ENCODE data around the gene AQP12A.
"Not testable (repeated sequence)": the region's sequence is repeated elsewhere in the genome, so short reads cannot be mapped to it uniquely, and the experiment has no call there.

AQP12A gene

GRCh38 chr2:240691631-240692420, at the start of gene AQP12A:
Gene AQP12A, plus strand, starts transcription at chr2:240691866. Its CDS starts 48 bp downstream, at chr2:240691914.
- not testable (repeated sequence) for H3K9me3 ChIP-seq (ENCODE audit: insufficient read depth, low read length); H3K4me2 ChIP-seq (ENCODE audit: low read depth, low read length, poor library complexity, severe bottlenecking); H3K36me3 ChIP-seq (ENCODE audit: low read length); H3K27me3 ChIP-seq (ENCODE audit: low read length); H3K79me2 ChIP-seq (ENCODE audit: insufficient read depth, low read length); H3K9me2 ChIP-seq (replicated peaks; ENCODE audit: insufficient read depth, low read length); H3K9ac ChIP-seq (ENCODE audit: low read length); H3F3A ChIP-seq (ENCODE audit: insufficient read depth); H2AFZ ChIP-seq (ENCODE audit: low read depth, low read length, severe bottlenecking); H4K20me1 ChIP-seq (ENCODE audit: low read depth, low read length); H3K27ac ChIP-seq (ENCODE audit: low read depth, low read length); H3K4me3 ChIP-seq (ENCODE audit: insufficient read depth, low read length, poor library complexity, severe bottlenecking)

- H3K9ac ChIP-seq (ENCODE audit: low read length): no peak overlapping the region
- no peaks in the 10 kb centered on the region for H4K20me1 ChIP-seq (ENCODE audit: low read depth, low read length)
- no peak overlapping the region for H2AFZ ChIP-seq (ENCODE audit: low read depth, low read length, severe bottlenecking)
- no peaks in the 10 kb centered on the region for H3K79me2 ChIP-seq (ENCODE audit: insufficient read depth, low read length)
- H3F3A ChIP-seq (ENCODE audit: insufficient read depth): no peaks in the 10 kb centered on the region
- H3K4me2 ChIP-seq (ENCODE audit: low read depth, low read length, poor library complexity, severe bottlenecking): no peak overlapping the region
- no peaks in the 10 kb centered on the region for H3K27me3 ChIP-seq (ENCODE audit: low read length)
- H3K4me3 ChIP-seq (ENCODE audit: insufficient read depth, low read length, poor library complexity, severe bottlenecking): no peak overlapping the region
- TF ChIP-seq, protein P1, sequence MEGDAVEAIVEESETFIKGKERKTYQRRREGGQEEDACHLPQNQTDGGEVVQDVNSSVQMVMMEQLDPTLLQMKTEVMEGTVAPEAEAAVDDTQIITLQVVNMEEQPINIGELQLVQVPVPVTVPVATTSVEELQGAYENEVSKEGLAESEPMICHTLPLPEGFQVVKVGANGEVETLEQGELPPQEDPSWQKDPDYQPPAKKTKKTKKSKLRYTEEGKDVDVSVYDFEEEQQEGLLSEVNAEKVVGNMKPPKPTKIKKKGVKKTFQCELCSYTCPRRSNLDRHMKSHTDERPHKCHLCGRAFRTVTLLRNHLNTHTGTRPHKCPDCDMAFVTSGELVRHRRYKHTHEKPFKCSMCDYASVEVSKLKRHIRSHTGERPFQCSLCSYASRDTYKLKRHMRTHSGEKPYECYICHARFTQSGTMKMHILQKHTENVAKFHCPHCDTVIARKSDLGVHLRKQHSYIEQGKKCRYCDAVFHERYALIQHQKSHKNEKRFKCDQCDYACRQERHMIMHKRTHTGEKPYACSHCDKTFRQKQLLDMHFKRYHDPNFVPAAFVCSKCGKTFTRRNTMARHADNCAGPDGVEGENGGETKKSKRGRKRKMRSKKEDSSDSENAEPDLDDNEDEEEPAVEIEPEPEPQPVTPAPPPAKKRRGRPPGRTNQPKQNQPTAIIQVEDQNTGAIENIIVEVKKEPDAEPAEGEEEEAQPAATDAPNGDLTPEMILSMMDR (IDR thresholded peaks at IDR 0.05; ENCODE audit: insufficient read depth, low read length, poor library complexity, severe bottlenecking): no peak
- no peak for TF ChIP-seq EZH2phosphoT487 (conservative IDR thresholded peaks at IDR 0.05; ENCODE audit: low read length)
- H3K9me3 ChIP-seq (ENCODE audit: insufficient read depth, low read length): no peaks in the 10 kb centered on the region
- no peak overlapping the region for H3K27ac ChIP-seq (ENCODE audit: low read depth, low read length)
- H3K9me2 ChIP-seq (replicated peaks; ENCODE audit: insufficient read depth, low read length): no peaks in the 10 kb centered on the region
- H3K36me3 ChIP-seq (ENCODE audit: low read length): no peaks in the 10 kb centered on the region
These were observed 49.4 kb upstream of the AQP12A start for GRCh38 chr2:240642061-240642805.

DNA sequence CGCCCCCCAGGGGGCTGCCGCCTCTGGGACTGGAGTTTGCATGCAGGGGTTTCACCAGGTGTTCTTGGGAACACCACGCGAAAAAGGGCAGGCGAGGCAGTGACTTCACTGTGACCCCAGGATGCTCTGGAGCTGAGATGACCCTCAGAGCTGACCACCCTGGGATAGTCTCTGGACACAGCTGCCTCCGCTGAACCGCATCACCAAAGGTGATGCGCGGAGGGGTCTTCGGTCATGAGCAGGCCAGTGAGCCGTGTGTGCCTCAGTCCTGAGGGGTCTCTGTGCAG, 48.9 kb upstream of the AQP12A start:
- H3K9me2 ChIP-seq (replicated peaks; ENCODE audit: insufficient read depth, low read length): no peaks in the 10 kb centered on the region
- no peak overlapping the region for H3K4me2 ChIP-seq (ENCODE audit: low read depth, low read length, poor library complexity, severe bottlenecking)
- H2AFZ ChIP-seq (ENCODE audit: low read depth, low read length, severe bottlenecking): no peak overlapping the region
- H3K9me3 ChIP-seq (ENCODE audit: insufficient read depth, low read length): no peaks in the 10 kb centered on the region
- no peaks in the 10 kb centered on the region for H4K20me1 ChIP-seq (ENCODE audit: low read depth, low read length)
- H3K36me3 ChIP-seq (ENCODE audit: low read length): no peaks in the 10 kb centered on the region
- TF ChIP-seq, protein P1 (IDR thresholded peaks at IDR 0.05; ENCODE audit: insufficient read depth, low read length, poor library complexity, severe bottlenecking): no peak
- no peak for TF ChIP-seq EZH2phosphoT487 (conservative IDR thresholded peaks at IDR 0.05; ENCODE audit: low read length)
- H3K79me2 ChIP-seq (ENCODE audit: insufficient read depth, low read length): no peaks in the 10 kb centered on the region
- no peak overlapping the region for H3K27ac ChIP-seq (ENCODE audit: low read depth, low read length)
- no peaks in the 10 kb centered on the region for H3F3A ChIP-seq (ENCODE audit: insufficient read depth)
- no peaks in the 10 kb centered on the region for H3K27me3 ChIP-seq (ENCODE audit: low read length)
- no peak overlapping the region for H3K9ac ChIP-seq (ENCODE audit: low read length)
- H3K4me3 ChIP-seq (ENCODE audit: insufficient read depth, low read length, poor library complexity, severe bottlenecking): no peak overlapping the region
